WTC11 (cell line): Measurements from ENCODE around the gene RAMP3. TPM values are rescaled to one million over a fixed set of nuclear protein-coding genes. Genes with fewer than 3 reads are reported as not detected.

Source experiments
- ATAC-seq: fragments of 200-7000 bp; cut with Tn5 transposase; 2 replicates; pipeline ENCODE4 v1.10.0; 2021; ENCODE audit warnings: mild to moderate bottlenecking, moderate library complexity
- CTCF ChIA-PET: fragments of 300-600 bp; sonication (Branson Sonifier 250); formaldehyde crosslinking; loops from one replicate; lab custom pipeline; 2021; ENCODE audit warnings: antibody characterized with exemption; lab: Charles Lee
- POLR2A ChIA-PET: fragments of 350-600 bp; sonication (Branson Sonifier 250); formaldehyde crosslinking; loops from one replicate; lab custom pipeline; 2021; ENCODE audit warnings: antibody characterized with exemption; lab: Charles Lee
- DNase-seq: peaks from one replicate; pipeline ENCODE4 v3.0.0; 2021; ENCODE audit warnings: low spot score
- H3K27ac Mint-ChIP-seq: 2 replicates; pipeline ENCODE4 v1.8.0; 2021; ENCODE audit warnings: mixed read lengths
- H3K27me3 Mint-ChIP-seq: 2 replicates; pipeline ENCODE4 v1.8.0; 2021; ENCODE audit warnings: low read depth, mild to moderate bottlenecking, moderate library complexity, mixed read lengths
- H3K36me3 Mint-ChIP-seq: 2 replicates; pipeline ENCODE4 v1.8.0; 2021; ENCODE audit warnings: mixed read lengths
- H3K4me1 Mint-ChIP-seq: 2 replicates; pipeline ENCODE4 v1.8.0; 2022; ENCODE audit warnings: mixed read lengths
- H3K4me3 Mint-ChIP-seq: 2 replicates; pipeline ENCODE4 v1.8.0; 2021; ENCODE audit warnings: mild to moderate bottlenecking, moderate library complexity, mixed read lengths
- H3K9me3 Mint-ChIP-seq: 2 replicates; pipeline ENCODE4 v1.8.0; 2021; ENCODE audit warnings: mixed read lengths
- ATF1 ChIP-seq: sonication (generic); formaldehyde crosslinking; IDR thresholded peaks from 2 replicates; pipeline ENCODE4 v1.8.1; 2023; ENCODE audit warnings: mild to moderate bottlenecking, moderate library complexity, missing genetic modification reagents
- CBFB ChIP-seq: sonication (generic); formaldehyde crosslinking; IDR thresholded peaks from 2 replicates; pipeline ENCODE4 v1.8.1; 2022; ENCODE audit warnings: mild to moderate bottlenecking, low read depth, missing genetic modification reagents
- CDX4 ChIP-seq: fragments of 250-450 bp; sonication (Bioruptor Pico); IDR thresholded peaks from 2 replicates; pipeline ENCODE4 v1.9.0; 2021; ENCODE audit warnings: moderate library complexity, mild to moderate bottlenecking, inconsistent platforms, borderline replicate concordance
- CREB1 ChIP-seq: sonication (generic); formaldehyde crosslinking; IDR thresholded peaks from 2 replicates; pipeline ENCODE4 v1.8.0; 2023; ENCODE audit warnings: mild to moderate bottlenecking, missing genetic modification reagents
- CTCF ChIP-seq: fragments of 200-600 bp; IDR thresholded peaks from 2 replicates; pipeline ENCODE4 v1.8.0; 2022; ENCODE audit warnings: antibody characterized with exemption
- EMX1 ChIP-seq: fragments of 250-450 bp; sonication (Bioruptor Pico); IDR thresholded peaks from 2 replicates; pipeline ENCODE4 v1.8.0; 2021; ENCODE audit warnings: mild to moderate bottlenecking
- FOXK1 ChIP-seq: sonication (generic); formaldehyde crosslinking; IDR thresholded peaks from 2 replicates; pipeline ENCODE4 v1.8.0; 2022; ENCODE audit warnings: mild to moderate bottlenecking, moderate library complexity, missing genetic modification reagents
- FOXP1 ChIP-seq: sonication (generic); formaldehyde crosslinking; IDR thresholded peaks from 2 replicates; pipeline ENCODE4 v1.8.0; 2022; ENCODE audit warnings: missing genetic modification reagents, mild to moderate bottlenecking, moderate library complexity, borderline replicate concordance
- JUN ChIP-seq: sonication (generic); formaldehyde crosslinking; IDR thresholded peaks from 2 replicates; pipeline ENCODE4 v1.8.0; 2023; ENCODE audit warnings: mild to moderate bottlenecking, missing genetic modification reagents
- KAT7 ChIP-seq: sonication (generic); formaldehyde crosslinking; IDR thresholded peaks from 2 replicates; pipeline ENCODE4 v1.8.1; 2023; ENCODE audit warnings: missing genetic modification reagents, mild to moderate bottlenecking, borderline replicate concordance
- MLX ChIP-seq: sonication (generic); formaldehyde crosslinking; IDR thresholded peaks from 2 replicates; pipeline ENCODE4 v1.8.1; 2023; ENCODE audit warnings: mild to moderate bottlenecking, missing genetic modification reagents, moderate library complexity
- MYBL2 ChIP-seq: sonication (generic); formaldehyde crosslinking; IDR thresholded peaks from 2 replicates; pipeline ENCODE4 v1.8.1; 2023; ENCODE audit warnings: mild to moderate bottlenecking, moderate library complexity, missing genetic modification reagents
- NFATC4 ChIP-seq: fragments of 250-450 bp; sonication (Bioruptor Pico); IDR thresholded peaks from 2 replicates; pipeline ENCODE4 v1.9.0; 2021; ENCODE audit warnings: mild to moderate bottlenecking
- NFE2L1 ChIP-seq: sonication (generic); formaldehyde crosslinking; IDR thresholded peaks from 2 replicates; pipeline ENCODE4 v1.8.1; 2023; ENCODE audit warnings: missing genetic modification reagents
- RORB ChIP-seq: fragments of 250-450 bp; sonication (Bioruptor Pico); IDR thresholded peaks from 2 replicates; pipeline ENCODE4 v1.9.0; 2021; ENCODE audit warnings: mild to moderate bottlenecking
- SP1 ChIP-seq: sonication (generic); formaldehyde crosslinking; conservative IDR thresholded peaks from 2 replicates; pipeline ENCODE4 v1.8.1; 2022; ENCODE audit warnings: missing genetic modification reagents
- STAT6 ChIP-seq: sonication (generic); formaldehyde crosslinking; conservative IDR thresholded peaks from 2 replicates; pipeline ENCODE4 v1.8.1; 2023; ENCODE audit warnings: mild to moderate bottlenecking, low read depth, missing genetic modification reagents, moderate library complexity
- TEAD1 ChIP-seq: sonication (generic); formaldehyde crosslinking; IDR thresholded peaks from 2 replicates; pipeline ENCODE4 v1.8.0; 2022; ENCODE audit warnings: mild to moderate bottlenecking, missing genetic modification reagents
- TP53 ChIP-seq: sonication (generic); formaldehyde crosslinking; IDR thresholded peaks from 2 replicates; pipeline ENCODE4 v1.8.1; 2023; ENCODE audit warnings: mild to moderate bottlenecking, missing genetic modification reagents
- USF2 ChIP-seq: sonication (generic); formaldehyde crosslinking; IDR thresholded peaks from 2 replicates; pipeline ENCODE4 v1.8.1; 2023; ENCODE audit warnings: mild to moderate bottlenecking, missing genetic modification reagents, moderate library complexity
- ZBTB43 ChIP-seq: sonication (generic); formaldehyde crosslinking; IDR thresholded peaks from 2 replicates; pipeline ENCODE4 v1.8.1; 2023; ENCODE audit warnings: mild to moderate bottlenecking, missing genetic modification reagents
- ZNF512 ChIP-seq: sonication (generic); formaldehyde crosslinking; IDR thresholded peaks from 2 replicates; pipeline ENCODE4 v1.8.1; 2022; ENCODE audit warnings: missing genetic modification reagents, borderline replicate concordance
- ZNF671 ChIP-seq: fragments of 250-450 bp; sonication (Bioruptor Pico); IDR thresholded peaks from 2 replicates; pipeline ENCODE4 v1.8.0; 2021; ENCODE audit warnings: mild to moderate bottlenecking
- total RNA-seq: library from RNA; stranded (reverse); gene quantifications from 3 replicates; pipeline ENCODE4 v1.2.3, GENCODE V29; 2021

Gene RAMP3
- total RNA-seq, 1 experiment from 2014 or later: 0.85 TPM

- Mint-ChIP-seq H3K4me1 (peaks cover 6% of the 10 kb centered on the region; the same call in 1 of the 2 replicates), H3K9me3 (peaks cover 18% of the 10 kb centered on the region), H3K27ac (no peak overlapping the region), H3K36me3 (no peaks in the 10 kb centered on the region), H3K4me3 (no peak overlapping the region), H3K27me3 (peaks cover 19% of the 10 kb centered on the region)
- POLR2A ChIA-PET: no interaction called here
- DNase-seq (no peak), ATAC-seq (no peak)
- no peak for TF ChIP-seq USF2 (CRISPR knock-in tag)
- TF ChIP-seq TEAD1 (CRISPR knock-in tag): no peak
- TF ChIP-seq ZNF671 (CRISPR knock-in tag): no peak
- TF ChIP-seq SP1 (CRISPR knock-in tag): no peak
- no peak for TF ChIP-seq CREB1
- no peak for TF ChIP-seq ZBTB43
- CTCF ChIA-PET: no interaction called here
Observed at GRCh38 chr7:45162943-45163691, 5.5 kb downstream of the RAMP3 start.

- ATAC-seq (no peak), DNase-seq (no peak)
- ChIA-PET POLR2A (no interaction called here), CTCF (no interaction called here)
- peaks cover 18% of the 10 kb centered on the region for H3K9me3 Mint-ChIP-seq
- no peak overlapping the region for H3K27ac Mint-ChIP-seq
- no peak overlapping the region for H3K4me3 Mint-ChIP-seq
- H3K4me1 Mint-ChIP-seq: peaks cover 6% of the 10 kb centered on the region; the same call in 1 of the 2 replicates
- no peaks in the 10 kb centered on the region for H3K36me3 Mint-ChIP-seq
- H3K27me3 Mint-ChIP-seq: peaks cover 14% of the 10 kb centered on the region
- TF ChIP-seq MLX (no peak), STAT6 (no peak), NFE2L1 (CRISPR knock-in tag) (no peak), ZNF512 (CRISPR knock-in tag) (no peak), TP53 (CRISPR knock-in tag) (no peak), KAT7 (CRISPR knock-in tag) (no peak), CDX4 (no peak), JUN (CRISPR knock-in tag) (no peak), FOXK1 (no peak), CBFB (CRISPR knock-in tag) (no peak), FOXP1 (no peak), CTCF (no peak), ATF1 (no peak), RORB (CRISPR knock-in tag) (no peak), EMX1 (CRISPR knock-in tag) (no peak), MYBL2 (CRISPR knock-in tag) (no peak), NFATC4 (no peak)
Observed at GRCh38 chr7:45163692-45164052, 6.1 kb downstream of the RAMP3 start.
